GM12801 (cell line): Measurements from ENCODE around the gene GREB1.

ENCODE experiments used
- TF ChIP-seq, protein P1 (sequence below): IDR thresholded peaks from one replicate; pipeline ENCODE4 v1.5.1; 2011; ENCODE audit warnings: control low read depth; ENCODE audit not compliant: insufficient read length; ENCODE audit errors: extremely low read depth

Gene GREB1

DNA sequence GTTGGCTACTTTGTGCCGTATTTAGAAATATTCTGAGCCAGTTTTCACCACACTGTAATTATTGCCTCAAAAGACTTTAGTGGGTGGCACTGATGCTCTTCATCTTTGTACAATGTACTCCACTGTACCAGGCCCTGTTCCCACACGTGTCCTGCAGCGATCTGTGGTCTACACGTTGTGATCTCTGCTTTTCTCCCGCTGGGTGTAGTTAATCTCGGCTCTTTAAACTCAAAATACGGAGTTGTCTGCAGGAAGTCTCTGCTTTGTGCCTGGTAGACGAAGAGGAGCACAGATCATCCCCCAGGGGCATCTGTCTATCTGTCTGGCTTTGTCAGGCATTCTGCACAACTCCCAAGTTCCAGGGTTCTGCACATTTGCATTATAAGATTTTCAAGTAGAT, 12.1 kb upstream of the GREB1 start:
- TF ChIP-seq, protein P1, sequence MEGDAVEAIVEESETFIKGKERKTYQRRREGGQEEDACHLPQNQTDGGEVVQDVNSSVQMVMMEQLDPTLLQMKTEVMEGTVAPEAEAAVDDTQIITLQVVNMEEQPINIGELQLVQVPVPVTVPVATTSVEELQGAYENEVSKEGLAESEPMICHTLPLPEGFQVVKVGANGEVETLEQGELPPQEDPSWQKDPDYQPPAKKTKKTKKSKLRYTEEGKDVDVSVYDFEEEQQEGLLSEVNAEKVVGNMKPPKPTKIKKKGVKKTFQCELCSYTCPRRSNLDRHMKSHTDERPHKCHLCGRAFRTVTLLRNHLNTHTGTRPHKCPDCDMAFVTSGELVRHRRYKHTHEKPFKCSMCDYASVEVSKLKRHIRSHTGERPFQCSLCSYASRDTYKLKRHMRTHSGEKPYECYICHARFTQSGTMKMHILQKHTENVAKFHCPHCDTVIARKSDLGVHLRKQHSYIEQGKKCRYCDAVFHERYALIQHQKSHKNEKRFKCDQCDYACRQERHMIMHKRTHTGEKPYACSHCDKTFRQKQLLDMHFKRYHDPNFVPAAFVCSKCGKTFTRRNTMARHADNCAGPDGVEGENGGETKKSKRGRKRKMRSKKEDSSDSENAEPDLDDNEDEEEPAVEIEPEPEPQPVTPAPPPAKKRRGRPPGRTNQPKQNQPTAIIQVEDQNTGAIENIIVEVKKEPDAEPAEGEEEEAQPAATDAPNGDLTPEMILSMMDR = no peak

DNA sequence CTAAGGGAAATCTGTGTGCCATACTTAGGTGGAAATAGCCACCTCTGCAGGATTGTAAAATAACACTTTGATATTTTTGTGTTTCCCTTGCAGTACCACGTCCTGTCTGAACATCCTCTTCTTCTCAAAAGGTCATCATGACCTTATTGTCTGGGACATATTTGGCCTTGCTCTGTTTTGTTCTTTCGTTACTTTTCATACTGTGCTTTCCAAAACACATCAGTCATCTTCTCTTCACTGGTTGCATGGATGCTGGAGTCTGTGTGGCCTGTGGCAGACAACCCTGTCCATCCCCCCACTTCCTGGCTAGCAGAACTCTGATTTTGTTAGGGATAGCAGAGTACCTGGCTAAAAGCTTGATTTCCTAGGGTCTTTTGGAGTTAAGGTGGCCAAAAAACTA, 9.4 kb upstream of the GREB1 start:
- TF ChIP-seq, protein P1 = no peak

DNA sequence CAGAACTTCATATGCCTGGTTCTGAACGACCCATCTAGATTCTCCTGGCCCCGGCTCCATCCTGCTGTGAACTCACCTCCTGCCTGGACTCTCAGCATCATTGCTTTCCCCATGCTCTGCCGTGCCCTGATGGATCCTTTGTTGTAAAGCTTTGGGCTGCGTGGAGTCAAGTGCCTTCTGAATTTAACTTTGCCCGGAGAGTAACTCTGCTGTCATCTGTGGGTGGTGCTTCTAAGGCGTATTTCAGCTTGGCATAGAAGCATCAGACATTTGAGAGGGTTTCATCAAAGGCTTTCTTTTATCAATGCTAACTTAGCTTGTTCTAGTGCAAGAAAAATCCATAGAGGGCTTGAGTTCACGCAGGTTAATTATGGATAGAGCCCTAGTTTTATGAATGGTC, 8.1 kb upstream of the GREB1 start:
- TF ChIP-seq, protein P1 = no peak

DNA sequence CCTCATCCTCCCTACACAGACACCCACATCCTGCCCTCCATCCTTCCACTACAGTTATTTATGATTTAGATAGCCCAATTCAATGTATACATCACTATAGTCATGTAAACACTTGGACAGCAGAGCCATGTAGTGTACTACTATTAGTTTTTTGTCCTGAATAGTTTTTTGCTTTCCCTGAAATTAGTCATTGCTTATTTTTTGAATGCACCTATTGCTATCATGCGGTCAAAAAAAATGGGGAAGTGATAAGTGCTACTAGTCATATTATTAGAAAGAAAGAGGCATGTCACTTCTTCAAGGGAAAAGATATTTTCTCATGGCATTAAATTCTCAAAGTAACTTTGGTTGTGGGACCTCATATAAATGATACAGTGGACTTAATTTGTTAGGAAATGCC, 6.8 kb upstream of the GREB1 start:
- TF ChIP-seq, protein P1 = no peak

DNA sequence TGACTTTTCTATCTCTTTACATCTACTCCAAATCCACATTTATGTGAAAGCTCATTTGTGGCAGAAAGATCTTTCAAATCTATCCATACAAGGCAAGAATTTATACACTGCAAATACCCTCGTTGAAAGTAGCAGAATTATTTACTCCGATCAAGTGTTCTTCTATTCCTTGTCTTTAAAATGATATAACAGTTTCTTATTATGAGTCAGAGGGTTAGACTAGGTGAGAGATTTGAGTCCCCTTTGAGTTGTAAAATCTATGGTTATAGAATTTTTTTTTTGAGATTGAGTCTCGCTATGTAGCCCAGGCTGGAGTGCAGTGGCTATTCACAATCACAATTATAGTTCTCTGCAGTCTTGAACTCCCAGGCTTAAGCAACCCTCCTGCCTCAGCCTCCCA, 5.6 kb upstream of the GREB1 start:
- TF ChIP-seq, protein P1 = no peak

DNA sequence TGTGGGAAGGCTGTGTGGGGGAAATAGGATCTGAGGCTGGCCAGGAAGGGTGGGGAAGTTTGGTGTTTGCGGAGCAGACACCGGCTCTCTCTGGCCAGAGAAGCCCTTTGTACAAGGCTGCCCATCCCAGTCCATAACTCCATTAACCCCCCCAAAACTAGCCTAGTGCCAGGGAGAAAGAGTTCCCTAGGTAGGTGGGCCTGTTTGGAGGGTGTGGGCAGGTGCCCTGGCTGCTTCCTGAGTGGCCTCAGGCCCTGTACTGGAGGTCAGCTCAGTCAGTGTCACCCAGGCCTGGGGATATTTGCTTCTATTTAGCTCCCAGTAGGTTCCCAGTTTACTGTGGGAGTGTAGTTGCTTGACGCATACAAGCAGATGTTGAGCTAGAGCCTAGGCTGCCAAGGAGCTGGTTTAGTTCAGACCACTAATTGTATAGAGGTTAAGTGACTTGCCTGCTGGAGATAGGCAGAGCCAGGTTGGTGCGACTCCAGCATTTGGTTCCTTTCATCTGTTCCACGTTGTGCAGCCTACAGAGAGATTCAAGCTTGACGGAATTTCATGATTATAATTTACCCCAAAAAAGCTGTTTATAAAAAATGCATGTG, 2.9 kb upstream of the GREB1 start:
- TF ChIP-seq, protein P1 = no peak

DNA sequence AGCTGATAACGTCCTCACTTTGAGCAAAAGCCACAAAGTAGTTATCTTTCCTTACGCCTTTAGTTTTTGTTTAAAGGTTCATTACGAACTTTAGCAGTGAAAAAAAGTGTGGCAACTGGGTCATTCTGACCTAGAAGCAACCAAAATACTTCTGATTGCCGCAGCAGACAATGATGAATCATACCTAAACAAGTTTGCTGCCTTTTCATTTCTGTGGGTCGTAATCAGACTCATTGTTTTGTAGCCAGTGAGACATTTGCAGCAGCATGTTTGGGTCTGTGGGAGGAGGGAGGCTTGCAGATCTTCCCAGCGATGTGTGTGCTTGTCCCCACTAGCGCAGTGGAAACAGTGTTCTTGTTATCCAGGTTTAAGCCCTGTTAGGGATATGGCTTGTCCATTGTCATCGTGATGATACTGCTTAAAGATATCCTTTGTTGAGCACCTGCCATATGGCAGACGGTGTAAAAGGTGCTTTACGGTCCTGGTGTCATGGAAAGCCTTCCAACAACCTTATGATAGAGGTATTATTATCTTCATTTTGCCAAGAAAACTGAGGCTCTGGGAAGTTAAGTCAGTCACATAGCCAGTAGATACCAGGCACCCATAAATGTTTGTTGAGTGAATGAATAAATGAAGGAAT, 1.3 kb upstream of the GREB1 start:
- TF ChIP-seq, protein P1 = no peak
